Muscle of leg (tissue), 11 donors: ENCODE results near the gene OR9Q1. TPM values are rescaled to one million over a fixed set of nuclear protein-coding genes. Genes with fewer than 3 reads are reported as not detected.

Experiments
- DNase-seq: peaks from one replicate; pipeline ENCODE4 v3.0.0; 2013
- H3K27ac ChIP-seq: one replicate; pipeline ENCODE4 v1.5.1; 2013; ENCODE audit warnings: mild to moderate bottlenecking, low read length, control low read depth
- H3K27me3 ChIP-seq: one replicate; pipeline ENCODE4 v1.6.1; 2013; ENCODE audit warnings: low read length; ENCODE audit not compliant: control insufficient read depth, insufficient read depth
- H3K36me3 ChIP-seq: one replicate; pipeline ENCODE4 v1.6.1; 2013; ENCODE audit warnings: low read length; ENCODE audit not compliant: control insufficient read depth, insufficient read depth
- H3K4me1 ChIP-seq: one replicate; pipeline ENCODE4 v1.6.1; 2013; ENCODE audit warnings: low read length; ENCODE audit not compliant: control insufficient read depth, insufficient read depth
- H3K4me3 ChIP-seq: one replicate; pipeline ENCODE4 v1.5.1; 2013; ENCODE audit warnings: low read length, control low read depth
- H3K9me3 ChIP-seq: replicated peaks from 2 replicates; pipeline ENCODE4 v1.6.1; 2013; ENCODE audit warnings: low read depth, low read length; ENCODE audit not compliant: control insufficient read depth
- WGBS: methylation state at CpG from one replicate; pipeline ENCODE4 v1.1.5; 2013; ENCODE audit warnings: missing lambda C conversion rate; ENCODE audit not compliant: insufficient coverage; 5-methylcytosine and 5-hydroxymethylcytosine counted together
- polyA plus RNA-seq, 8 donors: library from polyadenylated mRNA; unstranded; fragments of 120-200 nt; gene quantifications; one replicate each; pipeline versions ENCODE4 v1.2.1 to v1.2.3, GENCODE V29; 2013; ENCODE audit warnings: inconsistent platforms in 1 of 8, low replicate concordance in 1 of 8; ENCODE audit not compliant: insufficient read length in 8 of 8, insufficient read depth in 1 of 8
- total RNA-seq: library from RNA; stranded (reverse); fragments of 120-200 nt; gene quantifications from one replicate; pipeline ENCODE4 v1.2.4, GENCODE V29; 2013

Gene OR9Q1
- total and polyA plus RNA-seq, 9 donors = not detected

DNA sequence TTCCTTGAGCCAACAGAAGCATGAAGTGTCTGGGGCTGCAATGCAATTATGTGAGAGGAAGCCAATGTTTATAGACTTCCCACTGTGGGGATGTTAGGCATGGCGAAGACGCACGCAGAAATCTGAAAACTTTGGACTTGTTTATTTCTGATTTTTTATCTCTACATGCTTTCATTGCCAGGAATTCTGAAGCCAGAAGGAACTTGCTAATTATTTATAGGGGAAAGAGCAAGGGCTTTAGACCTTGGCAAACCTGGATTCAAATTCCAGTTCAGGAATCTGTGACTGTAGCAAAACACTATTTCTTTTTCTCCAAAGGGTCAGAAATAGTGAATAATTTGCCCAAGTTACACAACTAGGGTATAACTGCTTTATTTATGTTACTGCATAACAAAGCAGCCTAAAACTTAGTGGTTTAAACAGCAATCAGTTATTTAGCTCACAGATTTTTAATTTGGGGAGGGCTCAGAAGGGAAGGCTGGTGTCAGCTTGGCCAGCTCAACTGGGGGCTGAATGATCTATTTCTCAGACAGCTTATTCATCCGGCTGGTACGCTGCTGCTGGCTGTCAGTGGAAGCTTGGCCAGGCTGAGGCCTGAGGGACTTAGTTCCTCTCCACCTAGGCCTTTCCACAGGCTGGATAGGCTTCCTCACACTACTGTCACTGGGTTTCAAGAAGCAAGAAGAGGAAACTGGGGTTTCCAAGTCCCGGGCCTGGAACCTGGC is 5.2 kb downstream of the OR9Q1 start:
- peaks cover 11% of the 10 kb centered on the region for H3K4me1 ChIP-seq
- no peaks in the 10 kb centered on the region for H3K27me3 ChIP-seq
- DNase-seq = peak; percentile 15
- WGBS = 31% methylated on average over 2 of the region's 6 CpGs
- H3K9me3 ChIP-seq = no peaks in the 10 kb centered on the region
- H3K27ac ChIP-seq = peak overlapping the region; percentile 17
- H3K36me3 ChIP-seq = no peaks in the 10 kb centered on the region
- H3K4me3 ChIP-seq = no peak overlapping the region

GRCh38 chr11:58030653-58031052 is 7.0 kb downstream of the OR9Q1 start, which contains the start of gene OR6Q1:
Gene OR6Q1, plus strand, starts transcription at chr11:58030953. Its CDS starts 0 bp downstream, at chr11:58030953.
- Histone ChIP-seq H3K9me3 (no peaks in the 10 kb centered on the region), H3K36me3 (no peaks in the 10 kb centered on the region), H3K27ac (no peak within 1 kb of the TSS), H3K4me3 (no peak within 1 kb of the TSS), H3K4me1 (no peaks in the 10 kb centered on the region), H3K27me3 (no peaks in the 10 kb centered on the region)
- DNase-seq = no peak

DNA sequence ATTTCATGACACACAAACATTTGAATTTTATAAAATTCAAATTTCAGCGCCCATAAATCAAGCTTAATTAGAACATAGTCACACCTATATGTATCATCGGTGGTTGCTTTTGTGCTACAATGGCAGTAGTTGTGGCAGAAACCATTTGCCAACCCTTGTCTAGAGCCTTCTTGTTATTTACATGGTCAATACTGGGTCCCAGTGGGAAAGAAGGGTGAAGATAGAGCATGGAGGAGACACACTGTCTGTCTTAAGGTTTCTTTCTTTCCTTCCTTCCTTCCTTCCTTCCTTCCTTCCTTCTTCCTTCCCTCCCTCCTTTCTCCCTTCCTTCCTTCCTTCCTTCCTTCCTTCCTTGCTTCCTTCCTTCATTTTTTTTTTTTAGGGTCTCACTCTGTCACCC is 10.8 kb downstream of the OR9Q1 start:
- H3K36me3 ChIP-seq = no peaks in the 10 kb centered on the region
- H3K4me1 ChIP-seq = no peaks in the 10 kb centered on the region
- no CpG with 5 or more reads among the region's 2 CpGs for WGBS
- H3K27ac ChIP-seq = no peak overlapping the region
- DNase-seq = no peak
- no peaks in the 10 kb centered on the region for H3K27me3 ChIP-seq
- no peaks in the 10 kb centered on the region for H3K9me3 ChIP-seq
- no peak overlapping the region for H3K4me3 ChIP-seq

DNA sequence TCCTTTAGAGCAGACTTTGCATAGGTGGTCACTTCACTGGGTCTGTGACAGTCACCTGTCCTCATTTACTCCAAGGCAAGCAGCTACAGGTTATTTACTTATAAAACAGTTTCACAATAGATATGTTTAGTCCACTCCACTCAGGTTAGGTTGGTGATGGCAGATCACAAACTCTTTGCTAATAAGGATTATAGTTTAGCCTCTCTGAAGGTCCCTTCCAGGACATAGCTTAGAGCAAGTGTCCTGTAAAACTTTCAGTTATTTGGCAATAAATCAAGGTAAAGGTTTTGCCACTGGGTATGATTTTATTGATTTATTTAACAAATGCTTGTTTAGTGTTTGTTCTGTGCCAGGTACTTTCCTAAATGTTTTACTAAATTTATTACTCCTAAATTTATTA is 15.9 kb downstream of the OR9Q1 start:
- H3K27me3 ChIP-seq = no peaks in the 10 kb centered on the region
- no peak overlapping the region for H3K4me3 ChIP-seq
- no peak for DNase-seq
- H3K36me3 ChIP-seq = no peaks in the 10 kb centered on the region
- no peaks in the 10 kb centered on the region for H3K4me1 ChIP-seq
- no peak overlapping the region for H3K27ac ChIP-seq
- H3K9me3 ChIP-seq = no peaks in the 10 kb centered on the region

DNA sequence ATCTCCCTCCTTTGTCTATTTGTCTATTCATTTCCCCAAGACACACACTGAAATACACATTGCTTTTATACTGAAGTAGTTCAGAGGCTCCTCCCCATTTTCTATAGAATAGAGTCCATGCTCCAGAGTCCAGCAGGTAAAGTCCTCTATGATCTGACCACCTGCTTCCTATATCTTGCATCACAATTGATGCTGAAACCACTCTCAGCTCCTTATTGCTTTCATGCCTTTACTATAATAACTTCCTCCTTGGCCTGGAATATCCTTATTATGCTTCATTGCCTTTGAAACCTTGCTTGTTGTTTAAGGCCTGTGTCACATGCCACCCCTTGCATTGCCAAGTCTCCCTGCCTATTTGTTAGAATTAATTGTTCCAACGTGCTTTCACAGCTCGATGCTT is 19.7 kb downstream of the OR9Q1 start:
- no peak overlapping the region for H3K27ac ChIP-seq
- H3K36me3 ChIP-seq = no peaks in the 10 kb centered on the region
- H3K9me3 ChIP-seq = no peaks in the 10 kb centered on the region
- no CpG with 5 or more reads among the region's 2 CpGs for WGBS
- no peak overlapping the region for H3K4me3 ChIP-seq
- no peak for DNase-seq
- H3K4me1 ChIP-seq = no peaks in the 10 kb centered on the region
- no peaks in the 10 kb centered on the region for H3K27me3 ChIP-seq

DNA sequence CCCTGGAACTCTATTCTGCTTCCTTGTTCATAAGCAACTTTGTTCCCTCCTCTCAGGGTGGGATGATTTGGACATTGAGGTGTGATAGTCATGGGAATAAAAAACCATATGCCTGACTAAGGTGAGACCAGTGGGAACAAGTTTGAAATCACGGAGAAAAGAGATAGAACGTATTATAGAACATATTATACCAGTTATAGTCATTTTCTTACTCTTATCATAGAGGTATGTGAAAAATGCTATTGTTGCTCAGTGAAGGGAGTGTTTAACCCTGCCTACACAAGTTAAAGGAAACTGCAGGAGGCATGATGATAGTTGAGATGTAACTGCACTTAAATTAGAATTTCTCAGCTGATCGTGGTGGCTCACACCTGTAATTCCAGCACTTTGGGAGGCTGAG is 22.6 kb downstream of the OR9Q1 start:
- no peak for DNase-seq
- H3K27ac ChIP-seq = no peak overlapping the region
- H3K27me3 ChIP-seq = no peaks in the 10 kb centered on the region
- no peaks in the 10 kb centered on the region for H3K36me3 ChIP-seq
- H3K9me3 ChIP-seq = no peaks in the 10 kb centered on the region
- WGBS = 71% methylated on average over 1 of the region's 3 CpGs
- no peaks in the 10 kb centered on the region for H3K4me1 ChIP-seq
- H3K4me3 ChIP-seq = no peak overlapping the region

GRCh38 chr11:58047818-58048217 is 24.1 kb downstream of the OR9Q1 start:
- WGBS = 100% methylated on average over 1 of the region's 3 CpGs
- no peaks in the 10 kb centered on the region for H3K27me3 ChIP-seq

GRCh38 chr11:58055806-58056401 is 32.2 kb downstream of the OR9Q1 start:
- H3K36me3 ChIP-seq = no peaks in the 10 kb centered on the region
- no peak overlapping the region for H3K27ac ChIP-seq
- no peak overlapping the region for H3K4me3 ChIP-seq
- peaks cover 15% of the 10 kb centered on the region for H3K4me1 ChIP-seq
- whole genome bisulfite sequencing = no CpG with 5 or more reads among the region's 1 CpG
- no peaks in the 10 kb centered on the region for H3K9me3 ChIP-seq
- no peaks in the 10 kb centered on the region for H3K27me3 ChIP-seq
- no peak for DNase-seq

More at GRCh38 chr11:58047818-58048217, 24.1 kb downstream of the OR9Q1 start:
- DNase-seq = no peak
- H3K36me3 ChIP-seq = no peaks in the 10 kb centered on the region
- H3K4me1 ChIP-seq = no peaks in the 10 kb centered on the region
- no peak overlapping the region for H3K27ac ChIP-seq
- H3K4me3 ChIP-seq = no peak overlapping the region
- H3K9me3 ChIP-seq = no peaks in the 10 kb centered on the region

- no peak overlapping the region for H3K4me3 ChIP-seq
- H3K27me3 ChIP-seq = no peaks in the 10 kb centered on the region
- no peaks in the 10 kb centered on the region for H3K36me3 ChIP-seq
- no peak for DNase-seq
- no peak overlapping the region for H3K27ac ChIP-seq
- peaks cover 15% of the 10 kb centered on the region for H3K4me1 ChIP-seq
- 60% methylated on average over 2 of the region's 3 CpGs for WGBS
- H3K9me3 ChIP-seq = no peaks in the 10 kb centered on the region
Observed at GRCh38 chr11:58057481-58057880, 33.8 kb downstream of the OR9Q1 start.

GRCh38 chr11:58058276-58059006 is 34.8 kb downstream of the OR9Q1 start:
- peak; percentile 28 for DNase-seq
- WGBS = 57% methylated on average over 5 of the region's 13 CpGs

More at GRCh38 chr11:58058276-58059006, 34.8 kb downstream of the OR9Q1 start:
- peaks cover 15% of the 10 kb centered on the region for H3K4me1 ChIP-seq
- no peaks in the 10 kb centered on the region for H3K9me3 ChIP-seq
- no peaks in the 10 kb centered on the region for H3K27me3 ChIP-seq
- no peak overlapping the region for H3K4me3 ChIP-seq
- H3K36me3 ChIP-seq = no peaks in the 10 kb centered on the region
- H3K27ac ChIP-seq = peak overlapping the region; percentile 70
